ENCODE measurements around the gene RIC8B.
"Not testable (repeated sequence)": the region's sequence is repeated elsewhere in the genome, so short reads cannot be mapped to it uniquely, and the experiment has no call there.

Gene RIC8B, protein sequence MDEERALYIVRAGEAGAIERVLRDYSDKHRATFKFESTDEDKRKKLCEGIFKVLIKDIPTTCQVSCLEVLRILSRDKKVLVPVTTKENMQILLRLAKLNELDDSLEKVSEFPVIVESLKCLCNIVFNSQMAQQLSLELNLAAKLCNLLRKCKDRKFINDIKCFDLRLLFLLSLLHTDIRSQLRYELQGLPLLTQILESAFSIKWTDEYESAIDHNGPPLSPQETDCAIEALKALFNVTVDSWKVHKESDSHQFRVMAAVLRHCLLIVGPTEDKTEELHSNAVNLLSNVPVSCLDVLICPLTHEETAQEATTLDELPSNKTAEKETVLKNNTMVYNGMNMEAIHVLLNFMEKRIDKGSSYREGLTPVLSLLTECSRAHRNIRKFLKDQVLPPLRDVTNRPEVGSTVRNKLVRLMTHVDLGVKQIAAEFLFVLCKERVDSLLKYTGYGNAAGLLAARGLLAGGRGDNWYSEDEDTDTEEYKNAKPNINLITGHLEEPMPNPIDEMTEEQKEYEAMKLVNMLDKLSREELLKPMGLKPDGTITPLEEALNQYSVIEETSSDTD

DNA sequence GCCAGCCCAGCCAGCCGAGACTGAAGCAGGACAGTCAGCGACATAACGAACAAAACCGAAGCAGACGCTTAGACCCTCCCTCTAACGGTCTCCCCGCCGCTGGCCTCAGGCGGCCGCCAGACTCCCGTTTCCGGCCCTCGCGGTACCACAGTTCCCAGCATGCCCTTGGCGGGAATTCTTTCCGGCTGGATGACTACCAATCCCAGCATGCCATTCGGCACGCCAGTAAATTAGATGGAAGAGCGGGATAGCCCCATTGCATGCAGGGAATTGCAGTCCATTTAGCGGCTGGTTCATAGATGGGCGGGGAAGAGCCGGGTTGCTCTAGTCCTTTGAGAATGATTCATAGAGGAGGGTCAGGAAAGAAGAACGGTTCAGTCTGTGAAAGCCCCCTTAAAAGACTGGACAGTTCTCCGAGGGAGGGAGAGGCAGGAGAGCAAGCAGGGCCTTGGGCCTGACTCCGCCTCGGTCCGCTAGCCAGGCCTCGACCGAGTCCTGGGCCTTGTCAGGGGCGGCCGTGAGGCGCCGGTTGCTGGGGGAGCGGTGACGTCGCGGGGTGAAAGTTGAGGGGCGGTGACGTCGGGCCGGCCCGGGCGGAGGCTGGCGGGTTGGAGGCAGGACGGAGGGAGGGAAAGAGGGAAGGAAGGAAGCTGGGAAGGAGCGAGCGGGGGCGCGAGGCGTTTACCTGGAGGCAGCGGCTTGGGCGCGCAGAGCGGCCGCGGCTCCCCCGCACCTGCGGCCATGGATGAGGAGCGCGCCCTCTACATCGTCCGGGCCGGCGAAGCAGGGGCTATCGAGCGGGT, at the start of gene RIC8B:
RIC8B (plus strand) TSS at position 678 of the 803 bp plus-strand sequence; CDS start at position 742, 64 bp downstream.
- peak; percentile 89 for DNase-seq (ENCODE audit: low spot score)

DNA sequence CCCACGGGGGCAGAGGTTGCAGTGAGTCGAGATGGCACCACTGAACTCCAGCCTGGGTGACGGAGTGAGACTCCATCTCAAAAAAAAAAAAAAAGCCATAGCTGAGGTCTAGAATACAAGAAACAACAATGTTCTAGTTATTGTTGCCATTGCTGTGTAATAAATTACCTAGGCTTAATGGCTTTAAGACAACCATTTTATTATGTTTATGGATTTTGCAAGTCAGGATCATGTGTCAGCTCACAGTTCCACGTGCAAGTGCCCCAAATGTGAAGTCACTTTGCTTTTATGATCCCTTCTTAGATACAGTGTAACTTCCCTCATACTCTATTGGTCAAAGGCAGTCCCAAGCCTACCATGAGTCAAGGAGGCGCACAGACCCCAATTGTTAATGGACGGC, 49.5 kb upstream of the RIC8B start:
- DNase-seq (ENCODE audit: low spot score): no peak

DNA sequence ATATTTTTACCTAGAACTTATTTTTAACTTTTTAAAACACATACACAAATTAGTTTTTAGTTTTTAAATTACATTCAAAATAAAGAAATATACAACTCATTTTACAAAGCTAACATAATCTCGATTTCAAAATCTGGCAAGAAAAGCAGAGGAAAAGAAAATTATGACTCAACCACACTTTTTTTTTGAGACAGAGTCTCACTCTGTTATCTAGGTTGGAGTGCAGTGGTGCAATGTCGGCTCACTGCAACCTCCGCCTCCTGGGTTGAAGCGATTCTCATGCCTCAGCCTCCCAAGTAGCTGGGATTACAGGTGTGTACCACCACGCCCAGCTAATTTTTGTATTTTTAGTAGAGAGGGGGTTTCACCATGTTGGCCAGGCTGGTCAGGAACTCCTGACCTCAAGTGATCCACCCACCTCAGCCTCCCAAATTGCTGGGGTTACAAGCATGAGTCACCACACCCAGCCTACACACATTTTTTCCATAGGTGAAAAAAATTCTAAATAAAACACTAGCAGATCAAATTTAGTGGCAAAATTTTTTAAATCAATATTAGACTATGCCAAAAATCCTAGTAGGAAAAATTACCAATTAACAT, 47.8 kb upstream of the RIC8B start:
- not testable (repeated sequence) for DNase-seq (ENCODE audit: low spot score)

DNA sequence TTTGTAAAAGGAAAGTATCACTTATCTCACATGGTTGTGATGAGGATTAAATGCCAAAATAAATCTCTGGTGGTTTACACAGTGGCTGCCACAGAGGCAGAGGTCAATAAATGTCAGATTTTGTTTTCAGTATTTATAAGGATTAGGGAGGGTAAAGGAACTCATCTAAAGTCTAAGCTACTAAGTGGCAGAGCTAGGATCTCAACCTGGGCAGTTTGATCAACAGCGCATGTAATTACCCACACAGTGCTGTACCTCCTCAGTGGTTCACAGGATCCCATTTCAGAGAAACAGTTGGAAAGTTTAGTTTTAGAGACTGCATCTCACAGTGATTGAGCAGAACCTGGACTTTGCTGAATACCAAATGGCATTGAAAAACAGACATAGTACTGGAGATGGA, 44.9 kb upstream of the RIC8B start:
- DNase-seq (ENCODE audit: low spot score): no peak

GRCh38 chr12:106732890-106733289, 41.6 kb upstream of the RIC8B start:
- DNase-seq (ENCODE audit: low spot score): no peak

GRCh38 chr12:106733660-106734059, 40.8 kb upstream of the RIC8B start:
- DNase-seq (ENCODE audit: low spot score): no peak

DNA sequence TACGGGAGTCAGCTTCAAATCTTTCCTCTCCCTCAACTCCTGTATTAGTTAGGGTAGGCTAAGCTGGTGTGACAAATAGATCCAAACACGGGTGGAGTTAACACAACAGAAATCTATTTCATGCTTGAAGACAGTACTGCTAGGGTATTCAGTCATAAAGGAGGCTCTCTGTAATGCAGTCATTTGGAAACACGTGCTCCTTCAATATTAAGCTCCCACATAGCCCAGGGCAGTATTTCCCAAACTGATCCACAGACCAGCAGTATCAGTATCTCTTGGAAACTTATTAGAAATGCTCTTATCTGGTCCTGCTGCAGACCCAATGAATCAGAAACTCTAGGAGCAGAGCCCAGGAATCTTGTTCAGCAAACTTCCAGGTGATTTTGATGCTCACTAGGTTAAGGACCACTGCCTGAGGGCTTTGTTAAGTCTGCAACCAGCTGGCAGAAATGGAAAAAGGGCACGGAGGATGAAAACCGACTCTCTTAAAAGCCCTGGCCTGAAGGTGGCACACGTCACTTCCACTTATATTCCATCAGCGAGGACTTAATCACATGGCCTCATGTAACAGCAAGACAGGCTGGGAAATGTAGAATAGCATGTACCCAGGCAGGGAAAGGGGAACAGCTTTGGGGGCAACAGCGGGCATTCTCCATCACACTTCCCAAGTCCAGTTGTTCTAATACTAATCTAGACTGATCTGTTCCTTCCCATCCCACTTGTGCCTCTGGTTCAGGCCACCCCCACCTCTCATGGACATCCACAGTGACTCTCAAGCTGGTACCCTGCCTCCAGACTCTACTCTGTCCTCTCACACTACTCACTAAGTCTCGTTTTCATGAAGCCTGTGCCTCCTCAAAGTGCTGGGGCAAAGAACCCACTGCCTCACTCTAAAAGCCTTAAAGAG, 38.2 kb upstream of the RIC8B start:
- DNase-seq (ENCODE audit: low spot score): no peak

DNA sequence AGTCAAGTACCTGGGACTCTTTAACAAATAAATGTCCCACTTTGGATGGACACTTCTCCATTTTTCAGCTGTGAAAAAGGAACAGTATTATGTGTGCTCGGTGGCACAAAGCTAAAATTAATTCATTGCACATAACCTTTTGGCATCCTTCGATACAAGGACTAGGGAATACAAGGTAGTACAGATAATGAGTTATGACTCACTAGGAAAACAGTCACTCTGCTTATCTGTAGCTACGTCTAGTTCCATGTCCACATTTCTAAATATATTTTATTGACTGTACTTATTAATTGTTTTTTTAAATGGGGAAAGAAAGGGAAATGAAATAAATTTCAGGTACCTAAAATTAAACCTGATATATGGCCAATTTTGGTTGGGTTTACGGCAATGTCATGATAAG, 35.2 kb upstream of the RIC8B start:
- DNase-seq (ENCODE audit: low spot score): no peak

DNA sequence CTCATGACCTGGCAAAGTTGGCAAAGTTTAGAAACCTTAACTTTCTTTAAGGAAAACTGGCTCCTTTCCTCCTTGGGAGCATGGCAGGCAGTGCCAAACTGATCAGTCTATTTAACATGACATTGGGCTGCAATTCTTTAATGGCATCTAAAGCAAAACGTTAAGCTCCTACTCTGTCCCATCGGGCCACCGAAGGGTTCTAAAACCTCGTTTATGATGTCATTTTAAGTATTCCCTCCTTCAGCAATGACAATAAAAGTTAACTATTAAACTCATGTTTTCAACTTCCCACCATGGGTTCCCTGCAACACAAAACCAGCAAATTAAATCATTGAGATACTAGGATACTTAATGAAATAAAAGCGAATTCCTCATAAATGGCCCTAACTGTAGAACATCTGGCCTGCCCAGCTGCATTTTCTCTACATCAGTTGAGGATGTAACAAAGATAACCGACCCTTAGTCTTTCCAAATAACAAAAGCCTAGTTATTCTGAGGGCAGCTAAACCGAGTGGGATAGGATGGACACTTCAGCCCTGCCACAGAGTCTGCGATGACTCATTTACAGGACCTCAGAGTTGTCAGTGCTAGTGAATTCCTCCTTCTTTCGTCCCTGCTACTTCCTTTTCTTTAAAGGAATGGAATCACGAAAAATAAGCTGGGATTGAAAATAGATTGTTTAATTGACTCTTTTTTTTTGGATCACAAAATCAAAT, 34.5 kb upstream of the RIC8B start:
- no peak for DNase-seq (ENCODE audit: low spot score)

- DNase-seq (ENCODE audit: low spot score): no peak
Measured at GRCh38 chr12:106740818-106741217, 33.7 kb upstream of the RIC8B start.

GRCh38 chr12:106741247-106741646, 33.2 kb upstream of the RIC8B start:
- no peak for DNase-seq (ENCODE audit: low spot score)

- no peak for DNase-seq (ENCODE audit: low spot score)
Measured at GRCh38 chr12:106743270-106743988, 31.1 kb upstream of the RIC8B start.

DNA sequence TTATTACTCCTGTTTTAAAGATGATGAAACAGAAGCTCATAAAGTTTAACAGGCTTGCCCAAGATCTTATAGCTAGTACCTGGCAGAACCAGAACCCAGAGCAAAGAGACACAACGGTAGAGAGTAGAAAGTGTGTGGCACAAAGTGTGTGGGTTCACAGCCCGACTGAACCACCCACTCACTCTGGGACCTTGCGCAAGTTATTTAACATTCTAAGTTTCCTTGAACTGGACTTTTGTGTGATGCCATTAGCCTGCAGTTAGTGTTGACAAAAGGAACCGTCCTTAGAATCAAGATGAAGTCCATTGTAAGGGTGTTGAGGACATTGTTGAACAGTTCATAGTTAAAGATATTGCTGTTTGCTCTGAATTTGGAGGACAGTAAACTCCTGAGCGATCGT, 29.9 kb upstream of the RIC8B start:
- no peak for DNase-seq (ENCODE audit: low spot score)

- DNase-seq (ENCODE audit: low spot score): no peak
Measured at GRCh38 chr12:106745181-106745745, 29.2 kb upstream of the RIC8B start.

- no peak for DNase-seq (ENCODE audit: low spot score)
Measured at GRCh38 chr12:106747973-106748436, 26.5 kb upstream of the RIC8B start.

- DNase-seq (ENCODE audit: low spot score): no peak
Measured at GRCh38 chr12:106750524-106750923, 24.0 kb upstream of the RIC8B start.

- DNase-seq (ENCODE audit: low spot score): no peak
Measured at GRCh38 chr12:106753526-106753925, 21.0 kb upstream of the RIC8B start.

DNA sequence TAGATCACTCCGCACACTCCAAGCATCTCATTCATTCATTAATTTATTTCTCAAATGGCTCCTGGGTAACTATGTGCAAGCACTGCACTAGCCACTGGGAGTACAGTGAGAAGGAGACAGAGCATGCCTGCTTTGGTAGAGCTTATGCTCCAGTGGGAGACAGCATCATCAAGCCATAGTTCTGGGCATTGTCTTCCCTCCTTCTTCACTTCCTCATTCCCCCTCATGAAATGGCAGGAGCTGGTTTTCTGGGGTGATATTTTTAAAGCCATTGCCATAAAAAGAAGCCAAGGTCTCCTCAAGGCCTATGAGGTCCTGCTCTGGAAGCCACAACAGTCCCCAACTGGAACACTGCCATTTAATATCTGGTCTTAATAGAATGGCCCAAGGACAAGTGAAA, 20.2 kb upstream of the RIC8B start:
- DNase-seq (ENCODE audit: low spot score): no peak

DNA sequence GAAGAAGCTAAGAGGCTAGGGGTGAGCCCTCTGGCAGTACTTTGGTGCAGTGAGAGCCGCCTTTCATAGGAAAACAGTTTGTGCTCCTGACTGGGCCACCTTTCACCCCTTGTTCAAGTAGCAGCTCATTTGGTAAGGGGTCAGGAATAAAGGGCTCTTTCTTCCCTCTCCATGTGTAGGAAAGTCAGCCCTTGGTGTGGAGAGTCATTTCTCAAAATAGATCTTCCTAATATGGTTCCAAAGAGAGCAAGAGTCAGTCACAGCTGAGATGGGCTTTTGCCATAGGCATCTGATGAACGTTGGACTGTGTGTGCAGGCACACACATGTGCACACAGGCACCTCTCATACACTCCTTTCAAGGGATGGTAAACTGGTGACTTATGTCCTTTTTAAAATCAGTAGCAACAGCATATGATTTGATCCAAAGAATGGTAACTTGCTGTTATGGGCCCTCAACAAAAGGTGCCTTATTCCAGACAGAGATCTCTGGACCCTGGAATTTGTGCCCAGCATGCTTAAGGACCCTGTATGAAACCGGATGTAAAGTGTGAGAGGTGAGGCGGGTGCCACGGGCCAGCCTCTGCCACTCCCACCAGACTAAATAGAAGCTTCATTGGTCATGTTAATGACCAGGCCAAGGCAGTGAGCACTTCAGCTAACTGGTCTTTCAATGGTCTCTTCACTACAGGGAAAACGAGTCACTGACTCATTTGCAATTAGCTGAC, 16.7 kb upstream of the RIC8B start:
- no peak for DNase-seq (ENCODE audit: low spot score)
